H1 (cell line): Measurements from ENCODE around the gene NUDT3. TPM values are rescaled to one million over a fixed set of nuclear protein-coding genes. Genes with fewer than 3 reads are reported as not detected.
A peak's percentile ranks its signal among the peaks of the same experiment; 100 is the strongest.

Experiments
- CTCF ChIA-PET: fragments of 300-600 bp; sonication (Branson Sonifier 250); formaldehyde crosslinking; loops from one replicate; lab custom pipeline; 2021; ENCODE audit not compliant: partially characterized antibody; lab: Charles Lee
- POLR2A ChIA-PET: fragments of 300-600 bp; sonication (Branson Sonifier 250); formaldehyde crosslinking; loops from one replicate; lab custom pipeline; 2021; ENCODE audit warnings: inconsistent platforms; ENCODE audit not compliant: partially characterized antibody; lab: Charles Lee
- DNase-seq, 2 experiments: peaks; one replicate each; pipeline versions ENCODE4 v3.0.0 to v3.0.0-alpha.2; 2010 to 2022; ENCODE audit warnings: low spot score in 2 of 2, low read depth in 1 of 2, mixed read lengths in 1 of 2
- FAIRE-seq: peaks from 2 replicates; lab custom pipeline; 2011; peaks lifted over from hg19 to GRCh38; lab: Jason Lieb, UNC
- H2AFZ ChIP-seq: 2 replicates; pipeline ENCODE4 v1.8.1; 2012; ENCODE audit warnings: low read length, inconsistent platforms
- H2AK5ac ChIP-seq: 2 replicates; pipeline ENCODE4 v1.6.1; 2013; ENCODE audit warnings: low read depth, low read length
- H2BK120ac ChIP-seq: replicated peaks from 2 replicates; pipeline ENCODE3; 2013; ENCODE audit warnings: low read depth, low read length, inconsistent platforms
- H2BK12ac ChIP-seq: 2 replicates; pipeline ENCODE4 v1.6.1; 2013; ENCODE audit warnings: low read depth, low read length
- H2BK15ac ChIP-seq: 2 replicates; pipeline ENCODE4 v1.6.1; 2013; ENCODE audit warnings: low read length
- H2BK20ac ChIP-seq: 2 replicates; pipeline ENCODE4 v1.6.1; 2013; ENCODE audit warnings: low read length
- H2BK5ac ChIP-seq: 2 replicates; pipeline ENCODE4 v1.6.1; 2013; ENCODE audit warnings: low read depth, low read length
- H3K14ac ChIP-seq: 2 replicates; pipeline ENCODE4 v1.6.1; 2013; ENCODE audit warnings: inconsistent platforms; ENCODE audit not compliant: insufficient read length
- H3K18ac ChIP-seq: 2 replicates; pipeline ENCODE4 v1.6.1; 2013; ENCODE audit warnings: low read length; ENCODE audit errors: extremely low read depth
- H3K23ac ChIP-seq: 2 replicates; pipeline ENCODE4 v1.6.1; 2013; ENCODE audit warnings: inconsistent platforms; ENCODE audit not compliant: insufficient read length
- H3K23me2 ChIP-seq: 2 replicates; pipeline ENCODE4 v1.6.1; 2013; ENCODE audit warnings: low read depth, low read length
- H3K27ac ChIP-seq: 2 replicates; pipeline ENCODE4 v1.6.1; 2011; ENCODE audit warnings: low read depth, low read length, inconsistent platforms
- H3K27me3 ChIP-seq, 4 experiments: replicated peaks in 1 of 4; 1 replicate in 1 of 4; 2 replicates in 3 of 4; pipeline versions ENCODE4 v1.6.1 to v1.8.1; 2011 to 2013; ENCODE audit warnings: low read length in 3 of 4, mild to moderate bottlenecking in 3 of 4, inconsistent platforms in 2 of 4, mixed read lengths in 2 of 4, moderate library complexity in 1 of 4; ENCODE audit not compliant: control insufficient read depth in 3 of 4, insufficient read depth in 3 of 4; ENCODE audit errors: extremely low read depth in 1 of 4
- H3K36me3 ChIP-seq, 4 experiments: 2 replicates each; pipeline versions ENCODE4 v1.6.1 to v1.8.1; 2011 to 2013; ENCODE audit warnings: mild to moderate bottlenecking in 4 of 4, low read length in 3 of 4, moderate library complexity in 2 of 4, control low read depth in 1 of 4, inconsistent platforms in 1 of 4; ENCODE audit not compliant: insufficient read depth in 4 of 4, control insufficient read depth in 2 of 4
- H3K4ac ChIP-seq: replicated peaks from 2 replicates; pipeline ENCODE3; 2013; ENCODE audit warnings: low read length, low read depth, mixed read lengths, inconsistent platforms; ENCODE audit not compliant: insufficient read length
- H3K4me1 ChIP-seq, 4 experiments: replicated peaks in 1 of 4; 1 replicate in 1 of 4; 2 replicates in 3 of 4; pipeline versions ENCODE4 v1.6.1 to v1.8.1; 2011 to 2013; ENCODE audit warnings: low read length in 3 of 4, inconsistent platforms in 2 of 4, mixed read lengths in 1 of 4; ENCODE audit not compliant: insufficient read depth in 4 of 4, control insufficient read depth in 3 of 4
- H3K4me2 ChIP-seq, 2 experiments: 2 replicates each; pipeline versions ENCODE4 v1.6.1 to v1.8.1; 2011 to 2013; ENCODE audit warnings: low read depth in 2 of 2, low read length in 2 of 2, control low read depth in 1 of 2, inconsistent platforms in 1 of 2, mild to moderate bottlenecking in 1 of 2; ENCODE audit not compliant: insufficient read depth in 1 of 2
- H3K4me3 ChIP-seq, 4 experiments: fragments of 200-600, 300-600 bp in 1 of 4; sonication (generic), shearing (Covaris generic), sonication (Bioruptor Twin) in 1 of 4; 2 replicates each; pipeline versions ENCODE4 v1.5.1 to v1.8.1; 2011 to 2016; ENCODE audit warnings: low read length in 4 of 4, low read depth in 3 of 4, control low read depth in 2 of 4, inconsistent platforms in 2 of 4, mild to moderate bottlenecking in 2 of 4, mixed read lengths in 1 of 4, moderate library complexity in 1 of 4; ENCODE audit not compliant: insufficient read depth in 2 of 4; ENCODE audit errors: extremely low read depth in 1 of 4
- H3K56ac ChIP-seq: replicated peaks from 2 replicates; pipeline ENCODE3; 2013; ENCODE audit warnings: low read depth, mild to moderate bottlenecking, mixed read lengths, low read length, inconsistent platforms; ENCODE audit not compliant: insufficient read length
- H3K79me1 ChIP-seq: 2 replicates; pipeline ENCODE4 v1.6.1; 2013; ENCODE audit warnings: low read depth, low read length, control low read depth
- H3K79me2 ChIP-seq, 2 experiments: 2 replicates each; pipeline versions ENCODE4 v1.6.1 to v1.8.1; 2012 to 2013; ENCODE audit warnings: low read length in 2 of 2, mild to moderate bottlenecking in 2 of 2, inconsistent platforms in 1 of 2; ENCODE audit not compliant: insufficient read depth in 2 of 2, control insufficient read depth in 1 of 2
- H3K9ac ChIP-seq, 4 experiments: replicated peaks in 1 of 4; 1 replicate in 1 of 4; 2 replicates in 3 of 4; pipeline versions ENCODE4 v1.6.1 to v1.8.1; 2011 to 2013; ENCODE audit warnings: low read depth in 3 of 4, low read length in 3 of 4, control low read depth in 2 of 4, mild to moderate bottlenecking in 2 of 4, moderate library complexity in 2 of 4, inconsistent platforms in 1 of 4; ENCODE audit errors: extremely low read depth in 1 of 4
- H3K9me3 ChIP-seq, 2 experiments: 2 replicates each; pipeline versions ENCODE4 v1.6.1 to v1.8.1; 2012 to 2013; ENCODE audit warnings: mild to moderate bottlenecking in 2 of 2, moderate library complexity in 2 of 2, control low read depth in 1 of 2, inconsistent platforms in 1 of 2, low read depth in 1 of 2, low read length in 1 of 2, mixed read lengths in 1 of 2; ENCODE audit not compliant: insufficient read depth in 2 of 2
- H4K20me1 ChIP-seq, 2 experiments: replicated peaks in 1 of 2; 2 replicates each; pipeline versions ENCODE3 to v1.8.1; 2011 to 2013; ENCODE audit warnings: inconsistent platforms in 2 of 2, low read length in 2 of 2, mild to moderate bottlenecking in 1 of 2; ENCODE audit not compliant: insufficient read depth in 2 of 2, control insufficient read depth in 1 of 2
- H4K5ac ChIP-seq: 2 replicates; pipeline ENCODE4 v1.6.1; 2013; ENCODE audit warnings: low read length, low read depth, mixed read lengths, inconsistent platforms; ENCODE audit not compliant: insufficient read length
- H4K8ac ChIP-seq: 2 replicates; pipeline ENCODE4 v1.8.0; 2013; ENCODE audit warnings: mild to moderate bottlenecking, moderate library complexity, low read length, inconsistent platforms; ENCODE audit not compliant: insufficient read depth; ENCODE audit errors: extremely low read depth
- H4K91ac ChIP-seq: replicated peaks from 2 replicates; pipeline ENCODE3; 2013; ENCODE audit warnings: low read length, mixed read lengths, inconsistent platforms; ENCODE audit not compliant: insufficient read length
- ASH2L ChIP-seq: fragments of 200-600, 300-600 bp; sonication (generic); IDR thresholded peaks from one replicate; pipeline ENCODE4 v1.7.1; 2017; ENCODE audit warnings: low read length
- BCL11A ChIP-seq, 2 experiments: IDR thresholded peaks; one replicate each; pipeline ENCODE4 v1.6.1; 2011; ENCODE audit warnings: low read depth in 2 of 2, low read length in 2 of 2, mild to moderate bottlenecking in 2 of 2
- EZH2 ChIP-seq: fragments of 200-600 bp; sonication (generic); IDR thresholded peaks from 2 replicates; pipeline ENCODE4 v1.7.1; 2012; ENCODE audit warnings: low read depth, mild to moderate bottlenecking, moderate library complexity, low read length, inconsistent platforms; ENCODE audit not compliant: severe bottlenecking
- JUN ChIP-seq: IDR thresholded peaks from 2 replicates; pipeline ENCODE4 v1.6.1; 2011; ENCODE audit warnings: low read depth, mild to moderate bottlenecking, improper control_type of control experiment, low read length
- KDM4A ChIP-seq: IDR thresholded peaks from one replicate; pipeline ENCODE4 v1.7.1; 2012; ENCODE audit warnings: low read depth, mild to moderate bottlenecking, moderate library complexity, low read length, inconsistent platforms; ENCODE audit not compliant: severe bottlenecking
- KDM5A ChIP-seq: fragments of 200-600 bp; IDR thresholded peaks from 2 replicates; pipeline ENCODE4 v1.7.1; 2012; ENCODE audit warnings: mild to moderate bottlenecking, low read length, inconsistent platforms, mixed read lengths
- RBBP5 ChIP-seq: IDR thresholded peaks from 2 replicates; pipeline ENCODE4 v1.7.1; 2012; ENCODE audit warnings: low read depth, mild to moderate bottlenecking, inconsistent platforms, low read length, moderate library complexity, borderline replicate concordance
- RFX5 ChIP-seq: IDR thresholded peaks from 2 replicates; pipeline ENCODE4 v1.6.1; 2011; ENCODE audit warnings: low read depth, low read length, improper control_type of control experiment, borderline replicate concordance
- RXRA ChIP-seq: IDR thresholded peaks from 2 replicates; pipeline ENCODE4 v1.6.1; 2011; ENCODE audit warnings: low read depth, mild to moderate bottlenecking, low read length, moderate library complexity; ENCODE audit not compliant: insufficient read depth
- TCF12 ChIP-seq: IDR thresholded peaks from 2 replicates; pipeline ENCODE4 v1.6.1; 2011; ENCODE audit warnings: low read depth, mild to moderate bottlenecking, low read length
- USF2 ChIP-seq: IDR thresholded peaks from 2 replicates; pipeline ENCODE4 v1.6.1; 2011; ENCODE audit warnings: low read length, improper control_type of control experiment
- WGBS, 2 experiments: shearing (Covaris generic) in 1 of 2; methylation state at CpG; one replicate each; pipeline versions ENCODE4 v1.1.6 to v1.1.7; 2013 to 2015; ENCODE audit warnings: low lambda C conversion rate in 2 of 2, mixed read lengths in 2 of 2, inconsistent platforms in 1 of 2, low coverage in 1 of 2, missing lambda C conversion rate in 1 of 2; ENCODE audit not compliant: insufficient replicate concordance in 2 of 2, insufficient coverage in 1 of 2, insufficient read length in 1 of 2; ENCODE audit errors: extremely low coverage in 1 of 2, missing lambda C conversion rate in 1 of 2; 5-methylcytosine and 5-hydroxymethylcytosine counted together
- polyA plus RNA-seq, 7 experiments: library from polyadenylated mRNA; depleted of rRNA in 3 of 7; stranded (reverse) in 5 of 7; unstranded in 2 of 7; fragments of >200 nt in 5 of 7; fragments of 200-250 nt in 2 of 7; gene quantifications; 1 replicate in 5 of 7; 2 replicates in 1 of 7; 4 replicates in 1 of 7; pipeline versions ENCODE4 v1.2.1 to v1.2.3, GENCODE V29; 2011 to 2013; ENCODE audit warnings: missing spikeins in 2 of 7, mixed read lengths in 2 of 7
- total RNA-seq: library from RNA; stranded (reverse); fragmentation: NEBNext Ultra II Directional; extraction: Animal tissue kit (Norgen Biotek cat#: 25700); gene quantifications from 2 replicates; pipeline ENCODE4 v1.2.1, GENCODE V29; 2021

Gene NUDT3
- total and polyA plus RNA-seq, 2 of the 8 experiments (the other 6 are each of a cell fraction or from before 2014, with no cell fraction given) = 14.1 to 36.9 TPM

GRCh38 chr6:34237316-34237721 is 155.2 kb downstream of the NUDT3 start:
- H2AFZ ChIP-seq = no peak overlapping the region
- CTCF ChIA-PET = interaction anchor here (0.9 to 1.9 kb wide), 6 partner anchors 10 to 74 kb away, joined by 3 to 17 read pairs (median 5); no protein-coding TSS in a partner anchor
- TF ChIP-seq RXRA (no peak), EZH2 (no peak), TCF12 (no peak), ASH2L (no peak), KDM4A (no peak), BCL11A (IDR thresholded peaks at IDR 0.05; ENCODE audit: low read depth in 2 of 2, low read length in 2 of 2) (no peak), USF2 (no peak), KDM5A (no peak), RBBP5 (no peak), RFX5 (no peak), JUN (no peak)

More at GRCh38 chr6:34237316-34237721, 155.2 kb downstream of the NUDT3 start:
- Histone ChIP-seq H3K9ac (peak overlapping the region; percentile 85 to 98 (median 88)), H3K27me3 (no peaks in the 10 kb centered on the region), H3K79me2 (peaks cover 38 to 55% of the 10 kb centered on the region in 2 experiments), H2BK20ac (no peak overlapping the region), H3K4ac (no peak overlapping the region), H2BK15ac (no peak overlapping the region), H2BK12ac (no peak overlapping the region), H3K79me1 (peaks cover 9% of the 10 kb centered on the region), H3K4me3 (peak overlapping the region; percentile 86 to 100 (median 98)), H3K27ac (peak overlapping the region; percentile 92), H3K14ac (no peak overlapping the region), H4K91ac (no peak overlapping the region), H3K4me1 (peaks cover 9 to 41% (median 28%) of the 10 kb centered on the region in 4 experiments), H3K36me3 (peaks cover 21 to 39% (median 30%) of the 10 kb centered on the region in 4 experiments), H3K18ac (0 out of 2 replicates have a peak overlapping the region, but pooled peaks have one; percentile 71), H4K20me1 (peaks cover 37 to 40% of the 10 kb centered on the region in 2 experiments), H4K8ac (peak overlapping the region; percentile 91), H3K4me2 (peak overlapping the region; percentile 81 to 89), H4K5ac (no peak overlapping the region), H3K23me2 (peaks cover 12% of the 10 kb centered on the region), H3K23ac (no peak overlapping the region), H2AK5ac (no peak overlapping the region), H3K56ac (peak overlapping the region; percentile 85), H2BK5ac (0 out of 2 replicates have a peak overlapping the region, but pooled peaks have one; percentile 3), H3K9me3 (no peaks in the 10 kb centered on the region), H2BK120ac (no peak overlapping the region)
- no peak for FAIRE-seq
- whole genome bisulfite sequencing, 2 experiments = no CpG with 5 or more reads among the region's 78 CpGs
- POLR2A ChIA-PET = interaction anchor here (0.6 to 3.2 kb wide), 46 partner anchors 11 to 554 kb away, joined by 3 to 144 read pairs (median 4); partner anchors contain the start of genes BLTP3A, GRM4, RPS10 and SMIM29
- DNase-seq = no peak
